Measurements from ENCODE around the gene HAPLN2.
"Not testable (repeated sequence)": the region's sequence is repeated elsewhere in the genome, so short reads cannot be mapped to it uniquely, and the experiment has no call there.

The HAPLN2 gene

GRCh38 chr1:156618853-156619581, at the start of gene HAPLN2:
Gene HAPLN2, plus strand, starts transcription at chr1:156619415. Its CDS starts 4,076 bp downstream, at chr1:156623491.
- peak; percentile 13 for DNase-seq

- no peak for DNase-seq
These were observed 47.9 kb upstream of the HAPLN2 start for GRCh38 chr1:156571261-156571852.

- DNase-seq = peak; percentile 81
These were observed 47.1 kb upstream of the HAPLN2 start, which contains the start of gene IQGAP3 for GRCh38 chr1:156571919-156572662. Gene IQGAP3, minus strand, starts transcription at chr1:156572565. Its CDS starts 36 bp downstream, at chr1:156572529.

GRCh38 chr1:156572663-156573018, 46.6 kb upstream of the HAPLN2 start:
- DNase-seq = no peak

GRCh38 chr1:156574039-156574633, 45.1 kb upstream of the HAPLN2 start:
- no peak for DNase-seq

GRCh38 chr1:156577550-156577949, 41.7 kb upstream of the HAPLN2 start:
- no peak for DNase-seq

- no peak for DNase-seq
These were observed 41.2 kb upstream of the HAPLN2 start for GRCh38 chr1:156578055-156578454.

- no peak for DNase-seq
These were observed 39.7 kb upstream of the HAPLN2 start, which contains the start of gene TTC24 for GRCh38 chr1:156579472-156579871. Gene TTC24, plus strand, starts transcription at chr1:156579723. Its CDS starts 1,642 bp downstream, at chr1:156581365.

- DNase-seq = peak; percentile 37
These were observed 37.4 kb upstream of the HAPLN2 start for GRCh38 chr1:156581661-156582387.

GRCh38 chr1:156582388-156583017, 36.7 kb upstream of the HAPLN2 start:
- DNase-seq = no peak

GRCh38 chr1:156583821-156584622, 35.2 kb upstream of the HAPLN2 start:
- DNase-seq = peak; percentile 84

GRCh38 chr1:156584813-156585212, 34.4 kb upstream of the HAPLN2 start:
- DNase-seq = no peak

GRCh38 chr1:156586323-156586722, 32.9 kb upstream of the HAPLN2 start:
- no peak for DNase-seq

GRCh38 chr1:156586892-156587477, 32.2 kb upstream of the HAPLN2 start:
- DNase-seq = no peak

- DNase-seq = not testable (repeated sequence)
These were observed 31.3 kb upstream of the HAPLN2 start for GRCh38 chr1:156587927-156588326.

- no peak for DNase-seq
These were observed 29.7 kb upstream of the HAPLN2 start for GRCh38 chr1:156589546-156589945.

- DNase-seq = no peak
These were observed 28.7 kb upstream of the HAPLN2 start for GRCh38 chr1:156590326-156591180.

- DNase-seq = no peak
These were observed 28.1 kb upstream of the HAPLN2 start for GRCh38 chr1:156591181-156591431.

GRCh38 chr1:156591432-156592157, 27.6 kb upstream of the HAPLN2 start, which contains the start of gene NAXE:
Gene NAXE, plus strand, starts transcription at chr1:156591776. Its CDS starts 29 bp downstream, at chr1:156591805.
- peak; percentile 66 for DNase-seq
